Loucy (cell line): Measurements from ENCODE around the gene MSANTD3.
"Not testable (repeated sequence)": the region's sequence is repeated elsewhere in the genome, so short reads cannot be mapped to it uniquely, and the experiment has no call there.

Experiments
- H2AFZ ChIP-seq: fragments of 200-600 bp; sonication (generic); 2 replicates; pipeline ENCODE4 v1.6.0; 2016; ENCODE audit warnings: antibody characterized with exemption, mild to moderate bottlenecking, low read length, moderate library complexity
- H3F3A ChIP-seq: fragments of 200-600 bp; 2 replicates; pipeline ENCODE4 v1.6.0; 2016; ENCODE audit warnings: antibody characterized with exemption, low read depth, mild to moderate bottlenecking
- H3K27me3 ChIP-seq: fragments of 200-600 bp; sonication (generic); 2 replicates; pipeline ENCODE4 v1.6.1; 2014; ENCODE audit warnings: low read length, mild to moderate bottlenecking; ENCODE audit not compliant: insufficient read depth, poor library complexity, severe bottlenecking
- H3K36me3 ChIP-seq: fragments of 200-600 bp; sonication (generic); 2 replicates; pipeline ENCODE4 v1.6.1; 2016; ENCODE audit warnings: low read length; ENCODE audit not compliant: insufficient read depth
- H3K4me1 ChIP-seq: fragments of 200-600 bp; sonication (generic); 2 replicates; pipeline ENCODE4 v1.5.1; 2014; ENCODE audit warnings: low read length, mild to moderate bottlenecking; ENCODE audit not compliant: insufficient read depth, poor library complexity, severe bottlenecking
- H3K4me2 ChIP-seq: fragments of 200-600 bp; sonication (generic); 2 replicates; pipeline ENCODE4 v1.6.0; 2014; ENCODE audit warnings: antibody characterized with exemption, low read length, low read depth, mild to moderate bottlenecking; ENCODE audit not compliant: poor library complexity, severe bottlenecking
- H3K4me3 ChIP-seq: fragments of 200-600 bp; sonication (generic); 2 replicates; pipeline ENCODE4 v1.5.1; 2014; ENCODE audit warnings: low read length, mild to moderate bottlenecking, mixed read lengths; ENCODE audit not compliant: poor library complexity, severe bottlenecking
- H3K79me2 ChIP-seq: fragments of 200-600 bp; sonication (generic); 2 replicates; pipeline ENCODE4 v1.6.1; 2014; ENCODE audit warnings: low read length; ENCODE audit not compliant: insufficient read depth
- H3K9ac ChIP-seq: fragments of 200-600 bp; sonication (generic); 2 replicates; pipeline ENCODE4 v1.6.0; 2014; ENCODE audit warnings: mild to moderate bottlenecking, low read depth, low read length, moderate library complexity; ENCODE audit not compliant: poor library complexity, severe bottlenecking
- H3K9me2 ChIP-seq: fragments of 200-600 bp; sonication (generic); replicated peaks from 2 replicates; pipeline ENCODE4 v1.6.1; 2016; ENCODE audit warnings: low read depth, low read length, mixed read lengths
- H3K9me3 ChIP-seq: fragments of 200-600 bp; sonication (generic); 2 replicates; pipeline ENCODE4 v1.6.1; 2014; ENCODE audit warnings: mild to moderate bottlenecking, antibody characterized with exemption, low read length, low read depth; ENCODE audit not compliant: insufficient read depth
- H4K20me1 ChIP-seq: fragments of 200-600 bp; sonication (generic); 2 replicates; pipeline ENCODE4 v1.6.0; 2014; ENCODE audit warnings: antibody characterized with exemption, low read length, mild to moderate bottlenecking; ENCODE audit not compliant: insufficient read depth, poor library complexity, severe bottlenecking
- EZH2phosphoT487 ChIP-seq: fragments of 200-600 bp; IDR thresholded peaks from 2 replicates; pipeline ENCODE4 v1.6.1; 2018; ENCODE audit warnings: antibody characterized with exemption, mild to moderate bottlenecking, moderate library complexity, borderline replicate concordance
- TF ChIP-seq, protein P1 (sequence below): fragments of 200-600 bp; sonication (generic); conservative IDR thresholded peaks from 2 replicates; pipeline ENCODE4 v1.5.1; 2014; ENCODE audit warnings: mild to moderate bottlenecking, antibody characterized with exemption, low read length

MSANTD3 gene

GRCh38 chr9:100413839-100414420 is 13.0 kb upstream of the MSANTD3 start:
- Histone ChIP-seq H4K20me1 (no peaks in the 10 kb centered on the region), H3K9ac (no peak overlapping the region), H3K4me3 (no peak overlapping the region), H2AFZ (no peak overlapping the region), H3K79me2 (no peaks in the 10 kb centered on the region), H3K4me2 (no peak overlapping the region), H3K27me3 (no peaks in the 10 kb centered on the region), H3K9me2 (no peaks in the 10 kb centered on the region), H3K9me3 (no peaks in the 10 kb centered on the region), H3K36me3 (no peaks in the 10 kb centered on the region), H3F3A (no peaks in the 10 kb centered on the region), H3K4me1 (peaks cover 11% of the 10 kb centered on the region)
- TF ChIP-seq, protein P1, sequence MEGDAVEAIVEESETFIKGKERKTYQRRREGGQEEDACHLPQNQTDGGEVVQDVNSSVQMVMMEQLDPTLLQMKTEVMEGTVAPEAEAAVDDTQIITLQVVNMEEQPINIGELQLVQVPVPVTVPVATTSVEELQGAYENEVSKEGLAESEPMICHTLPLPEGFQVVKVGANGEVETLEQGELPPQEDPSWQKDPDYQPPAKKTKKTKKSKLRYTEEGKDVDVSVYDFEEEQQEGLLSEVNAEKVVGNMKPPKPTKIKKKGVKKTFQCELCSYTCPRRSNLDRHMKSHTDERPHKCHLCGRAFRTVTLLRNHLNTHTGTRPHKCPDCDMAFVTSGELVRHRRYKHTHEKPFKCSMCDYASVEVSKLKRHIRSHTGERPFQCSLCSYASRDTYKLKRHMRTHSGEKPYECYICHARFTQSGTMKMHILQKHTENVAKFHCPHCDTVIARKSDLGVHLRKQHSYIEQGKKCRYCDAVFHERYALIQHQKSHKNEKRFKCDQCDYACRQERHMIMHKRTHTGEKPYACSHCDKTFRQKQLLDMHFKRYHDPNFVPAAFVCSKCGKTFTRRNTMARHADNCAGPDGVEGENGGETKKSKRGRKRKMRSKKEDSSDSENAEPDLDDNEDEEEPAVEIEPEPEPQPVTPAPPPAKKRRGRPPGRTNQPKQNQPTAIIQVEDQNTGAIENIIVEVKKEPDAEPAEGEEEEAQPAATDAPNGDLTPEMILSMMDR, result no peak
- TF ChIP-seq EZH2phosphoT487, result no peak

DNA sequence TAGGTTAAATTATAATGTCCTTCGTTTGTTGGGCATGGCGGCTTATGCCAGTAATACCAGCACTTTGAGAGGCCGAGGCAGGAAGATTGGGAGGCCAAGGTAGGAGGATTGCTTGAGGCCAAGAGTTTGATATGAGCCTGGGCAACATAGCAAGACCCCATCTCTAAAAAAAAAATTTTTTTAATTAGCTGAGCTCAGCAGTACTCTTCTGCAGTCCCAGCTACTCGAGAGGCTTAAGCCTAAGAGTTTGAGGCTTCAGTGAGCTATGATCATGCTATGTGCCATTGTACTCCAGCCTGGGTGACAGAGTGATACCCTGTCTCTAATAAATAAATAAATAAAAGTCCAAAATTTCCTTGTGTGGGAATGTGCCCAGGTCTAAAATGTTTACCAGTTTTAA is 9.1 kb upstream of the MSANTD3 start:
- no peak for TF ChIP-seq EZH2phosphoT487
- TF ChIP-seq, protein P1, result no peak
- Histone ChIP-seq H3F3A (no peaks in the 10 kb centered on the region), H3K9me2 (no peaks in the 10 kb centered on the region), H3K4me2 (no peak overlapping the region), H3K79me2 (no peaks in the 10 kb centered on the region), H3K36me3 (no peaks in the 10 kb centered on the region), H3K4me3 (no peak overlapping the region), H3K27me3 (no peaks in the 10 kb centered on the region), H3K9ac (no peak overlapping the region), H4K20me1 (no peaks in the 10 kb centered on the region), H3K4me1 (no peaks in the 10 kb centered on the region), H3K9me3 (no peaks in the 10 kb centered on the region), H2AFZ (no peak overlapping the region)

GRCh38 chr9:100419166-100419565 is 7.8 kb upstream of the MSANTD3 start:
- Histone ChIP-seq H3K36me3 (no peaks in the 10 kb centered on the region), H3K27me3 (no peaks in the 10 kb centered on the region), H4K20me1 (no peaks in the 10 kb centered on the region), H3K9me3 (no peaks in the 10 kb centered on the region), H3K4me3 (no peak overlapping the region), H3K9ac (no peak overlapping the region), H3K9me2 (no peaks in the 10 kb centered on the region), H3K4me1 (no peaks in the 10 kb centered on the region), H3K4me2 (no peak overlapping the region), H2AFZ (peak overlapping the region; percentile 20; the same call in 1 of the 2 replicates), H3F3A (no peaks in the 10 kb centered on the region), H3K79me2 (no peaks in the 10 kb centered on the region)
- TF ChIP-seq, protein P1, result no peak
- no peak for TF ChIP-seq EZH2phosphoT487

DNA sequence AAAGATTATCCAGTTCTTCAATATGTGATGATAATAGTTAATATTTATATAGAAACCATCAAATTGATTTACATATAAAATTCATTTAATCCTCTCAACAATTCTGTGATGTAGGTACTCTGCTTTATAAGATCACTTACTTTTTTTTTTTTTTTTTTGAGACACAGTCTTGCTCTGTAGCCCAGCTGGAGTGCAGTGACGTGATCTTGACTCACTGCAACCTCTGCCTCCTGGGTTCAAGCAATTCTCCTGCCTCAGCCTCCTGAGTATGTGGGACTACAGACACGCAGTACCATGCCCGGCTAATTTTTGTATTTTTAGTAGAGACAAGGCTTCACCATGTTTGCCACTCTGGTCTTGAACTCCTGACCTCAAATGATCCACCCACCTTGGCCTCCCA is 5.8 kb upstream of the MSANTD3 start:
- not testable (repeated sequence) for H3K9me3 ChIP-seq, H2AFZ ChIP-seq, H3K4me2 ChIP-seq, H3K27me3 ChIP-seq, H3K9me2 ChIP-seq, H3K9ac ChIP-seq, H3K4me3 ChIP-seq, H4K20me1 ChIP-seq, H3K4me1 ChIP-seq, H3K36me3 ChIP-seq, H3F3A ChIP-seq, H3K79me2 ChIP-seq
